A549 (cell line): Measurements from ENCODE around the gene NKD1. TPM values are rescaled to one million over a fixed set of nuclear protein-coding genes. Genes with fewer than 3 reads are reported as not detected.

Experiments
- ATAC-seq, 2 experiments: fragments of 200-7000 bp in 1 of 2; fragments of >200 bp in 1 of 2; cut with Nextera tagmentation in 1 of 2; cut with Tn5 transposase in 1 of 2; 3 replicates each; pipeline versions ENCODE4 v1.8.0 to v1.9.1; 2018 to 2020; ENCODE audit warnings: mild to moderate bottlenecking in 1 of 2, moderate library complexity in 1 of 2
- CTCF ChIA-PET: fragments of 300-600 bp; sonication (Branson Sonifier 250); formaldehyde crosslinking; extraction: SDS; loops from one replicate; lab custom pipeline; 2021; ENCODE audit warnings: antibody characterized with exemption, inconsistent platforms; lab: Yijun Ruan, JAX
- POLR2A ChIA-PET: fragments of 350-600 bp; formaldehyde crosslinking; extraction: SDS; loops from one replicate; lab custom pipeline; 2021; ENCODE audit warnings: antibody characterized with exemption, inconsistent platforms; lab: Yijun Ruan, JAX
- DNase-seq, 2 experiments: peaks; one replicate each; pipeline versions ENCODE4 v3.0.0 to v3.0.0-alpha.2; 2011 to 2016; ENCODE audit warnings: low read depth in 1 of 2, low spot score in 1 of 2
- FAIRE-seq: peaks from 2 replicates; lab custom pipeline; 2011; peaks lifted over from hg19 to GRCh38; lab: Jason Lieb, UNC
- H3K27ac ChIP-seq, 2 experiments: fragments of >200 bp; sonication (Bioruptor Twin); formaldehyde crosslinking; 3 replicates each; pipeline ENCODE4 v1.5.1; 2016 to 2017
- H3K4me1 ChIP-seq: fragments of >200 bp; sonication (Bioruptor Twin); formaldehyde crosslinking; 3 replicates; pipeline ENCODE4 v1.6.1; 2016
- H3K4me2 ChIP-seq: fragments of >200 bp; sonication (Bioruptor Twin); formaldehyde crosslinking; 3 replicates; pipeline ENCODE4 v1.6.1; 2016
- H3K4me3 ChIP-seq: fragments of >200 bp; sonication (Bioruptor Twin); formaldehyde crosslinking; 3 replicates; pipeline ENCODE4 v1.5.1; 2016
- H3K9me3 ChIP-seq: fragments of >200 bp; sonication (Bioruptor Twin); formaldehyde crosslinking; 3 replicates; pipeline ENCODE4 v1.6.1; 2016
- ATOH8 ChIP-seq: fragments of 250-450 bp; sonication (Bioruptor Pico); IDR thresholded peaks from 2 replicates; pipeline ENCODE4 v1.5.0; 2020; ENCODE audit warnings: low read depth, mild to moderate bottlenecking, moderate library complexity
- CHD2 ChIP-seq: fragments of 150-350 bp; IDR thresholded peaks from 2 replicates; pipeline ENCODE4 v1.6.1; 2014; ENCODE audit warnings: low read length; ENCODE audit not compliant: partially characterized antibody
- ELK1 ChIP-seq: fragments of 150-350 bp; IDR thresholded peaks from 2 replicates; pipeline ENCODE4 v1.6.1; 2014; ENCODE audit warnings: low read depth, mild to moderate bottlenecking, low read length
- FOSL2 ChIP-seq, 2 experiments: fragments of 450-650 bp in 1 of 2; fragments of >200 bp in 1 of 2; sonication (Bioruptor Twin) in 1 of 2; formaldehyde crosslinking; IDR thresholded peaks; 2 replicates each; pipeline versions ENCODE4 v1.5.0 to v1.6.1; 2016 to 2020; ENCODE audit warnings: mild to moderate bottlenecking in 1 of 2, moderate library complexity in 1 of 2
- HDAC2 ChIP-seq: fragments of 200-600 bp; sonication (generic); IDR thresholded peaks from 2 replicates; pipeline ENCODE4 v1.6.1; 2016
- HEYL ChIP-seq: fragments of 250-450 bp; sonication (Bioruptor Pico); IDR thresholded peaks from 2 replicates; pipeline ENCODE4 v1.8.0; 2021; ENCODE audit warnings: mild to moderate bottlenecking, moderate library complexity
- KDM1A ChIP-seq: fragments of 200-600 bp; sonication (generic); IDR thresholded peaks from 2 replicates; pipeline ENCODE4 v1.6.1; 2016; ENCODE audit warnings: low read depth, mild to moderate bottlenecking
- MAFK ChIP-seq: fragments of 450-650 bp; IDR thresholded peaks from 2 replicates; pipeline ENCODE4 v1.6.1; 2014; ENCODE audit not compliant: partially characterized antibody
- MAZ ChIP-seq: fragments of 150-350 bp; IDR thresholded peaks from 2 replicates; pipeline ENCODE4 v1.6.1; 2014; ENCODE audit warnings: antibody characterized with exemption, low read depth, low read length, borderline replicate concordance
- NFE2L2 ChIP-seq: fragments of 150-350 bp; conservative IDR thresholded peaks from 2 replicates; pipeline ENCODE4 v1.6.1; 2014; ENCODE audit warnings: low read length
- NPAS2 ChIP-seq: fragments of 250-450 bp; sonication (Bioruptor Pico); IDR thresholded peaks from 2 replicates; pipeline ENCODE4 v1.8.0; 2022; ENCODE audit warnings: mild to moderate bottlenecking, moderate library complexity, borderline replicate concordance
- POLR2A ChIP-seq: IDR thresholded peaks from 2 replicates; pipeline ENCODE4 v1.6.1; 2012; ENCODE audit warnings: mild to moderate bottlenecking, low read length
- POLR2AphosphoS2 ChIP-seq: conservative IDR thresholded peaks from 2 replicates; pipeline ENCODE4 v1.6.1; 2012; ENCODE audit warnings: low read length, improper control_type of control experiment, inconsistent platforms
- RAD21 ChIP-seq, 2 experiments: fragments of >200 bp in 1 of 2; sonication (Bioruptor Twin) in 1 of 2; formaldehyde crosslinking in 1 of 2; IDR thresholded peaks in 1 of 2; conservative IDR thresholded peaks in 1 of 2; 2 replicates in 1 of 2; 3 replicates in 1 of 2; pipeline ENCODE4 v1.6.1; 2012 to 2018; ENCODE audit warnings: inconsistent platforms in 1 of 2
- RARB ChIP-seq: fragments of 250-450 bp; sonication (Bioruptor Pico); IDR thresholded peaks from 2 replicates; pipeline ENCODE4 v1.8.0; 2021; ENCODE audit warnings: mild to moderate bottlenecking, moderate library complexity
- RCOR1 ChIP-seq: fragments of 150-350 bp; IDR thresholded peaks from 2 replicates; pipeline ENCODE4 v1.6.1; 2014; ENCODE audit warnings: antibody characterized with exemption, low read length, low read depth
- REST ChIP-seq: fragments of 200-600 bp; sonication (generic); IDR thresholded peaks from 2 replicates; pipeline ENCODE4 v1.6.1; 2016; ENCODE audit warnings: antibody characterized with exemption, mild to moderate bottlenecking, moderate library complexity
- RNF2 ChIP-seq: fragments of 200-600 bp; sonication (generic); IDR thresholded peaks from 2 replicates; pipeline ENCODE4 v1.6.1; 2016; ENCODE audit warnings: low read depth, mild to moderate bottlenecking, antibody characterized with exemption, moderate library complexity, borderline replicate concordance
- SMC3 ChIP-seq: fragments of >200 bp; sonication (Bioruptor Twin); formaldehyde crosslinking; IDR thresholded peaks from 3 replicates; pipeline ENCODE4 v1.6.1; 2018; ENCODE audit warnings: inconsistent platforms
- SREBF2 ChIP-seq: fragments of 450-650 bp; IDR thresholded peaks from 2 replicates; pipeline ENCODE4 v1.6.1; 2014; ENCODE audit warnings: mild to moderate bottlenecking, moderate library complexity
- ZC3H11A ChIP-seq: fragments of 450-650 bp; IDR thresholded peaks from 2 replicates; pipeline ENCODE4 v1.6.1; 2014; ENCODE audit warnings: antibody characterized with exemption, mild to moderate bottlenecking
- ZNF302 ChIP-seq: fragments of 250-450 bp; sonication (Bioruptor Pico); IDR thresholded peaks from 2 replicates; pipeline ENCODE4 v1.9.0; 2021; ENCODE audit warnings: inconsistent platforms, mild to moderate bottlenecking, moderate library complexity
- ZSCAN20 ChIP-seq: fragments of 250-450 bp; sonication (Bioruptor Pico); IDR thresholded peaks from 2 replicates; pipeline ENCODE4 v1.8.0; 2022; ENCODE audit warnings: mild to moderate bottlenecking, moderate library complexity
- WGBS: methylation state at CpG from one replicate; pipeline ENCODE4 v1.1.6; 2017; ENCODE audit errors: missing lambda C conversion rate; 5-methylcytosine and 5-hydroxymethylcytosine counted together
- polyA plus RNA-seq, 4 experiments: library from polyadenylated mRNA; depleted of rRNA in 3 of 4; stranded (reverse); fragments of >200 nt; fragmentation: RNase III in 1 of 4; extraction: RNeasy Plus Mini Kit Qiagen cat#74134 plus additional on column Dnase treatment in 1 of 4; gene quantifications; 2 replicates in 3 of 4; 3 replicates in 1 of 4; pipeline ENCODE4 v1.2.3, GENCODE V29; 2011 to 2017
- TF ChIP-seq, protein P1 (sequence below): fragments of >200 bp; sonication (Bioruptor Twin); formaldehyde crosslinking; IDR thresholded peaks from 2 replicates; pipeline ENCODE4 v1.6.1; 2016
- TF ChIP-seq, protein P2 (sequence below): fragments of 450-650 bp; IDR thresholded peaks from 2 replicates; pipeline ENCODE4 v1.6.1; 2014; ENCODE audit warnings: antibody characterized with exemption
- TF ChIP-seq, protein P3 (sequence below): IDR thresholded peaks from 2 replicates; pipeline ENCODE4 v1.6.1; 2012

The NKD1 gene
- polyA plus RNA-seq, 2 of the 4 experiments (the other 2 are of a cell fraction) = 0.10 to 0.19 TPM

DNA sequence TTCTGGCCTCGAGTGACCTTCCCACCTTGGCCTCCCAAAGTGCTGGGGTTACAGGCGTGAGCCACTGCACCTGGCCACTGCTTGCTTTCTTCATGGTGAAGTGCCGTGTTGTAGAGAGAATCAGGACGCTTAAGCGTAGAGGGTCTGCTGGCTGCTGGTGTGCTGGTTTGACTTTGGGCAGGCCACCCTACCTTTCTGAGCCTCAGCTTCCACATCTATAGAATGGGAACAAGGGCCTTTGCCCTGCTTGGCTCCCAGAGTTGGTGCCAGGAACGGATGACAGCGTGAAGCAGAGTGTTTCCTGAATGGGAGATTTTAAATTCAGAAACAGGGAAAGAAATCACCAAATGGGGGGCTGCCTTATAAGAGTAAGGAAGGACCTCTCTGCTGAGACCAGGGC is 60.9 kb downstream of the NKD1 start:
- TF ChIP-seq RCOR1 (no peak), RNF2 (no peak), MAZ (no peak), NPAS2 (CRISPR knock-in tag) (no peak), POLR2AphosphoS2 (no peak), KDM1A (no peak), SMC3 (no peak), MAFK (no peak), ATOH8 (CRISPR knock-in tag) (no peak), NFE2L2 (no peak), SREBF2 (no peak), ELK1 (no peak), POLR2A (no peak), HEYL (CRISPR knock-in tag) (no peak), ZNF302 (CRISPR knock-in tag) (no peak), HDAC2 (no peak)
- TF ChIP-seq, protein P1, sequence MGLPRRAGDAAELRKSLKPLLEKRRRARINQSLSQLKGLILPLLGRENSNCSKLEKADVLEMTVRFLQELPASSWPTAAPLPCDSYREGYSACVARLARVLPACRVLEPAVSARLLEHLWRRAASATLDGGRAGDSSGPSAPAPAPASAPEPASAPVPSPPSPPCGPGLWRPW = no peak
- Histone ChIP-seq H3K4me1 (no peaks in the 10 kb centered on the region), H3K4me3 (no peak overlapping the region), H3K27ac (no peak overlapping the region), H3K9me3 (no peaks in the 10 kb centered on the region), H3K4me2 (no peak overlapping the region)
- FAIRE-seq = no peak
- ATAC-seq = no peak
- DNase-seq = no peak
- ChIA-PET POLR2A (no interaction called here), CTCF (interaction anchor here (3.7 kb wide), 1 partner anchor 56 kb away, joined by 13 read pairs; no protein-coding TSS in a partner anchor)
- 74% methylated on average over 7 of the region's 7 CpGs for WGBS

DNA sequence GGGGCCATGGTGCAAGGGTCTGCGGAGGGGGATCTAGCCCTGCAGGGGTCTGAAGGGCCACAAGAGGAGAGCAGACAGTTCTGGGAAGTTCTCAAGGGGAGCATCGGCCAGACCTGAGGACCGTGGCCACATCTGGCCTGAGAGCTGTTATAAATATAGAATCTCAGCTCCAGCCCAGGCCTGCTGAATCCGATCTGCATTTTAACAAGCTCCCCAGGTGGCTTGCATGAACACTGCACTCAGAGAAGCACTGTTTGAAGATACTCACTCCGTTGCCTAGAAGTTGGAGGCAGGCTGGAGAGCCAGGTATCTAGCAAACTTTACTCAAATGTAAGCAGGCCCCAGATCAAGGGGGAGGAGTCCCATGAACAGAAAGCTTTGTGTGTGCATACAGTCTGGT is 61.3 kb downstream of the NKD1 start:
- no peak overlapping the region for H3K27ac ChIP-seq
- ChIA-PET CTCF (interaction anchor here (3.7 kb wide), 1 partner anchor 56 kb away, joined by 13 read pairs; no protein-coding TSS in a partner anchor), POLR2A (no interaction called here)
- H3K4me3 ChIP-seq = no peak overlapping the region
- ATAC-seq = no peak
- no peaks in the 10 kb centered on the region for H3K4me1 ChIP-seq
- no peak overlapping the region for H3K4me2 ChIP-seq
- 65% methylated on average over 5 of the region's 5 CpGs for whole genome bisulfite sequencing
- TF ChIP-seq CHD2 = no peak
- TF ChIP-seq, all 56 proteins: peak for 0
- FAIRE-seq (no peak), DNase-seq (no peak)
- H3K9me3 ChIP-seq = no peaks in the 10 kb centered on the region

- DNase-seq = no peak
- 71% methylated on average over 17 of the region's 21 CpGs for WGBS
- Histone ChIP-seq H3K27ac (no peak overlapping the region), H3K4me3 (no peak overlapping the region), H3K4me1 (no peaks in the 10 kb centered on the region), H3K9me3 (no peaks in the 10 kb centered on the region), H3K4me2 (no peak overlapping the region)
- ChIA-PET CTCF (interaction anchor here (0.6 to 3.7 kb wide), 6 partner anchors 16 to 997 kb away, joined by 3 to 13 read pairs (median 4); no protein-coding TSS in a partner anchor), POLR2A (no interaction called here)
- no peak for FAIRE-seq
- ATAC-seq = peak in 1 of 2 experiments; percentile 53; a peak in 3 of 6 replicates
- TF ChIP-seq RAD21 (conservative IDR thresholded peaks at IDR 0.05 in 1 of 2, IDR thresholded peaks at IDR 0.05 in 1 of 2) (no peak), ZSCAN20 (no peak), POLR2AphosphoS2 (no peak), ZC3H11A (no peak), RARB (no peak), HEYL (CRISPR knock-in tag) (no peak), SMC3 (no peak), FOSL2 (IDR thresholded peaks at IDR 0.05) (no peak), FOSL2 (CRISPR knock-in tag; IDR thresholded peaks at IDR 0.05) (no peak), REST (no peak), KDM1A (no peak)
- TF ChIP-seq, protein P2, sequence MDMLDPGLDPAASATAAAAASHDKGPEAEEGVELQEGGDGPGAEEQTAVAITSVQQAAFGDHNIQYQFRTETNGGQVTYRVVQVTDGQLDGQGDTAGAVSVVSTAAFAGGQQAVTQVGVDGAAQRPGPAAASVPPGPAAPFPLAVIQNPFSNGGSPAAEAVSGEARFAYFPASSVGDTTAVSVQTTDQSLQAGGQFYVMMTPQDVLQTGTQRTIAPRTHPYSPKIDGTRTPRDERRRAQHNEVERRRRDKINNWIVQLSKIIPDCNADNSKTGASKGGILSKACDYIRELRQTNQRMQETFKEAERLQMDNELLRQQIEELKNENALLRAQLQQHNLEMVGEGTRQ = no peak
- TF ChIP-seq, protein P3, sequence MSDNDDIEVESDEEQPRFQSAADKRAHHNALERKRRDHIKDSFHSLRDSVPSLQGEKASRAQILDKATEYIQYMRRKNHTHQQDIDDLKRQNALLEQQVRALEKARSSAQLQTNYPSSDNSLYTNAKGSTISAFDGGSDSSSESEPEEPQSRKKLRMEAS = no peak
These were observed 62.4 kb downstream of the NKD1 start for GRCh38 chr16:50610331-50611262.
